DOHH2 (cell line): ENCODE measurements around the gene ITPR3.

Source experiments
- H3F3A ChIP-seq: fragments of 200-600 bp; sonication (generic), shearing (Covaris generic); 2 replicates; pipeline ENCODE4 v1.6.0; 2016; ENCODE audit warnings: antibody characterized with exemption, mild to moderate bottlenecking; ENCODE audit not compliant: control insufficient read depth, insufficient read depth
- H3K27ac ChIP-seq: fragments of 200-600 bp; sonication (generic); 2 replicates; pipeline ENCODE4 v1.5.1; 2014; ENCODE audit warnings: low read depth, mild to moderate bottlenecking, low read length, moderate library complexity
- H3K27me3 ChIP-seq: fragments of 200-600 bp; sonication (generic); 2 replicates; pipeline ENCODE4 v1.6.1; 2014; ENCODE audit warnings: mild to moderate bottlenecking, low read length, mixed read lengths; ENCODE audit not compliant: control insufficient read depth
- H3K36me3 ChIP-seq: fragments of 200-600 bp; sonication (generic); 2 replicates; pipeline ENCODE4 v1.6.1; 2014; ENCODE audit warnings: mild to moderate bottlenecking, low read length, moderate library complexity, mixed read lengths; ENCODE audit not compliant: control insufficient read depth
- H3K4me1 ChIP-seq: fragments of 200-600 bp; sonication (generic); 2 replicates; pipeline ENCODE4 v1.6.1; 2014; ENCODE audit warnings: mild to moderate bottlenecking, low read length, mixed read lengths; ENCODE audit not compliant: control insufficient read depth
- H3K4me2 ChIP-seq: fragments of 200-600 bp; sonication (generic); 2 replicates; pipeline ENCODE4 v1.6.0; 2014; ENCODE audit warnings: mild to moderate bottlenecking, low read length, moderate library complexity
- H3K4me3 ChIP-seq: fragments of 200-600 bp; sonication (generic); 2 replicates; pipeline ENCODE4 v1.5.1; 2014; ENCODE audit warnings: mild to moderate bottlenecking, low read length, mixed read lengths
- H3K79me2 ChIP-seq: fragments of 200-600 bp; sonication (generic); 2 replicates; pipeline ENCODE4 v1.6.1; 2014; ENCODE audit warnings: mild to moderate bottlenecking, low read length, mixed read lengths; ENCODE audit not compliant: control insufficient read depth
- H3K9me2 ChIP-seq: fragments of 200-600 bp; sonication (generic); replicated peaks from 2 replicates; pipeline ENCODE4 v1.6.1; 2014; ENCODE audit warnings: mild to moderate bottlenecking, low read length, mixed read lengths; ENCODE audit not compliant: control insufficient read depth
- H3K9me3 ChIP-seq: fragments of 200-600 bp; sonication (generic); 2 replicates; pipeline ENCODE4 v1.6.1; 2014; ENCODE audit warnings: antibody characterized with exemption, low read length, mixed read lengths; ENCODE audit not compliant: control insufficient read depth, insufficient read depth
- H4K20me1 ChIP-seq: fragments of 200-600 bp; sonication (generic); 2 replicates; pipeline ENCODE4 v1.6.0; 2014; ENCODE audit warnings: low read depth, mild to moderate bottlenecking, antibody characterized with exemption, low read length, moderate library complexity; ENCODE audit not compliant: control insufficient read depth, insufficient read depth
- EZH2phosphoT487 ChIP-seq: fragments of 200-600 bp; sonication (generic); IDR thresholded peaks from 2 replicates; pipeline ENCODE4 v1.6.1; 2017; ENCODE audit warnings: borderline replicate concordance, mild to moderate bottlenecking, antibody characterized with exemption, low read length, moderate library complexity, mixed read lengths
- TF ChIP-seq, protein P1 (sequence below): fragments of 200-600 bp; sonication (generic); IDR thresholded peaks from one replicate; pipeline ENCODE4 v1.5.1; 2014; ENCODE audit warnings: antibody characterized with exemption, mild to moderate bottlenecking, low read depth, low read length; ENCODE audit not compliant: poor library complexity, severe bottlenecking

ITPR3 gene

DNA sequence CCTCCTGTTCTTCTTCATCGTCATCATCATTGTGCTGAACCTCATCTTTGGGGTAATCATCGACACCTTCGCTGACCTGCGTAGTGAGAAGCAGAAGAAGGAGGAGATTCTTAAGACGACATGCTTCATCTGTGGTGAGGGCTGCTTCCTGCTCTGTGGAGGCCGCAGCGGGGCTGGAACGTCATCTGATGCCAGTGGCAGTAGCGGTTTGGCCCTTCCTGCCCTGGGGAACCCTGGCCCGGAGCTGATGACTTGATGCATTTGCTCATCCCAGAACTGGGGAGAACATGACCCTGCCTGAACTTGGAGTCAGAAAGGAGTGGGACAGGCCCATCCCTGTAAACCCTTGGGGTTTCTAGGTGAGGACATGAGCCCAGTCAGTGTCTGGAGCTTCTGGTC lies 71.6 kb downstream of the ITPR3 start:
- H3K27ac ChIP-seq = peak overlapping the region; percentile 5; the same call in 1 of the 2 replicates

DNA sequence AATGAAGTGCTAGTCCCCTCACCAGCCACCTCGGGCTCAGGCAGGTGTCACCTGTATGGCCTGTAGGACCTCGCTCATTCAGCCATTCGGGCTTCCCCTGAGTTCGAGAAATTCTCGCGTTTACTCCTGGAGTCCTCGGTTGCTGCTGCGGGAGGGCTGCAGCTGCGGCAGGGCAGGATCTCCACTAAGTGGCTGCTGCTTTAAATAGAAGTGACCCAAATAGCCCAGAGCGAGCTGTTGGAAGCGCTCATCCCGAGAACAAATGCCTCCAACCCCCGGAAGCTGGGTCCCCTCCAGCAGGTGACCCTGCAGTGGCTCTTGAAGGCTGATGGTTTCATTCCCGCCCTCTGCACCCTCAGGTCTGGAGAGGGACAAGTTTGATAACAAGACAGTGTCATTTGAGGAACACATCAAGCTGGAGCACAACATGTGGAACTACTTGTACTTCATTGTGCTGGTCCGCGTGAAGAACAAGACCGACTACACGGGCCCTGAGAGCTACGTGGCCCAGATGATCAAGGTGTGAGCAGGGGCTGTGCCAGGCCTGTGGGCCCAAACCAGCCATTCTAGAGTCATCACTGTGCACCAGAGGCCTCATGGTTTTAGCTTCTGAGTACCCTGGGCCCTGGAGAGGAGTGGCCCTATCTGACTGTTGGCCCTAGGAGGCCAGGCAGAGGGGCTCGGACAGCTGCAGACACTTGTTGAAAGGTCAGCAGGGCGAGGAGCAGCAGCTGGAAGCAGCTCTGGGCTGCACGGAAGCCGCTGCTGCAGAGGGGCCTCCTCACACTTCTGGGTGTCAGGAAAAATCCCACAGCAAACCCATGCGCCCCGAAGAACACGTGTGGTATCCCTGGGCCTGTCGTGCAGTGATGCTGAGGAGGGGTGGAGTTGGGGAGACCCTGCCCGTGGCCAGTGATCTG lies 72.3 kb downstream of the ITPR3 start:
- 0 out of 2 replicates have a peak overlapping the region, but pooled peaks have one; percentile 15 for H3K4me2 ChIP-seq
- peaks cover 19% of the 10 kb centered on the region; the same call in 1 of the 2 replicates for H3F3A ChIP-seq
- no peaks in the 10 kb centered on the region for H3K9me2 ChIP-seq
- H3K9me3 ChIP-seq = no peaks in the 10 kb centered on the region
- H3K27ac ChIP-seq = peak overlapping the region; percentile 5; the same call in 1 of the 2 replicates
- peaks cover 100% of the 10 kb centered on the region for H3K36me3 ChIP-seq
- H4K20me1 ChIP-seq = 0 out of 2 replicates have a peak, but pooled peaks cover 5% of the 10 kb centered on the region
- H3K4me1 ChIP-seq = peaks cover 65% of the 10 kb centered on the region
- H3K4me3 ChIP-seq = no peak overlapping the region
- H3K79me2 ChIP-seq = peaks cover 3% of the 10 kb centered on the region; the same call in 1 of the 2 replicates
- no peaks in the 10 kb centered on the region for H3K27me3 ChIP-seq
- TF ChIP-seq EZH2phosphoT487 = no peak
- TF ChIP-seq, protein P1, sequence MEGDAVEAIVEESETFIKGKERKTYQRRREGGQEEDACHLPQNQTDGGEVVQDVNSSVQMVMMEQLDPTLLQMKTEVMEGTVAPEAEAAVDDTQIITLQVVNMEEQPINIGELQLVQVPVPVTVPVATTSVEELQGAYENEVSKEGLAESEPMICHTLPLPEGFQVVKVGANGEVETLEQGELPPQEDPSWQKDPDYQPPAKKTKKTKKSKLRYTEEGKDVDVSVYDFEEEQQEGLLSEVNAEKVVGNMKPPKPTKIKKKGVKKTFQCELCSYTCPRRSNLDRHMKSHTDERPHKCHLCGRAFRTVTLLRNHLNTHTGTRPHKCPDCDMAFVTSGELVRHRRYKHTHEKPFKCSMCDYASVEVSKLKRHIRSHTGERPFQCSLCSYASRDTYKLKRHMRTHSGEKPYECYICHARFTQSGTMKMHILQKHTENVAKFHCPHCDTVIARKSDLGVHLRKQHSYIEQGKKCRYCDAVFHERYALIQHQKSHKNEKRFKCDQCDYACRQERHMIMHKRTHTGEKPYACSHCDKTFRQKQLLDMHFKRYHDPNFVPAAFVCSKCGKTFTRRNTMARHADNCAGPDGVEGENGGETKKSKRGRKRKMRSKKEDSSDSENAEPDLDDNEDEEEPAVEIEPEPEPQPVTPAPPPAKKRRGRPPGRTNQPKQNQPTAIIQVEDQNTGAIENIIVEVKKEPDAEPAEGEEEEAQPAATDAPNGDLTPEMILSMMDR = no peak

More for the DNA sequence above, 71.6 kb downstream of the ITPR3 start:
- Histone ChIP-seq H3K79me2 (peaks cover 3% of the 10 kb centered on the region; the same call in 1 of the 2 replicates), H4K20me1 (0 out of 2 replicates have a peak, but pooled peaks cover 5% of the 10 kb centered on the region), H3K9me3 (no peaks in the 10 kb centered on the region), H3K4me3 (no peak overlapping the region), H3K36me3 (peaks cover 98% of the 10 kb centered on the region), H3K4me2 (peak overlapping the region; percentile 15; the same call in 1 of the 2 replicates), H3K27me3 (no peaks in the 10 kb centered on the region), H3F3A (peaks cover 13% of the 10 kb centered on the region; the same call in 1 of the 2 replicates), H3K4me1 (peaks cover 62% of the 10 kb centered on the region), H3K9me2 (no peaks in the 10 kb centered on the region)
- no peak for TF ChIP-seq EZH2phosphoT487
- TF ChIP-seq, protein P1 = no peak

DNA sequence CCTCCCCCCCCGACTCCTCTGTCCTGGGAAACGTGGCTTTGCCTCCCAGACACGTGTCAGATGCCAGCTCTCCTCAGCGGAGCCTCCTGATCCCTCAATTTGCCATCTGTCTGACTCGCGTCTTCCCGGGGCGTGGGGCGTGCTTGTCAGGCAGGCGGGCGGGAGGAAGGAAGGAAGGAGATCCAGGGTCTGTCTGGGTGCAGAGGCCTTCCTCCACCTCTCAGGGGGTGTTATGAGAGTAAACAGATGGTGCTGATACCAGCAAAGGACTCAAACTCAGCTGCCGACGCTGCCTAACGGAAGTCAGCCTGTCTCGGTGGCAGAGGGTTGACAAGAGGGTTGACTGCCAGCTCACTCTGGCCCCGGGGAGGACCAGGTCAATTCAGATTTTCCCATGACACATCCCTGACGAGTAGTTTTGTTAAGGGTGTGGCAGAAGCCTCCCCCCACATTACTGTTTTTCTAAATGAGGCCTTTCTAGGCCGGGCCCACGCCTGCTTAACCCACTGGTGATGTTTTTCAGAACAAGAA lies 73.3 kb downstream of the ITPR3 start:
- peaks cover 73% of the 10 kb centered on the region for H3K4me1 ChIP-seq
- H4K20me1 ChIP-seq = 0 out of 2 replicates have a peak, but pooled peaks cover 5% of the 10 kb centered on the region
- no peaks in the 10 kb centered on the region for H3K9me3 ChIP-seq
- TF ChIP-seq, protein P1 = no peak
- TF ChIP-seq EZH2phosphoT487 = no peak
- H3K4me3 ChIP-seq = no peak overlapping the region
- no peaks in the 10 kb centered on the region for H3K27me3 ChIP-seq
- peaks cover 99% of the 10 kb centered on the region for H3K36me3 ChIP-seq
- H3K4me2 ChIP-seq = no peak overlapping the region
- H3K79me2 ChIP-seq = peaks cover 3% of the 10 kb centered on the region; the same call in 1 of the 2 replicates
- no peaks in the 10 kb centered on the region for H3K9me2 ChIP-seq
- no peak overlapping the region for H3K27ac ChIP-seq
- peaks cover 26% of the 10 kb centered on the region for H3F3A ChIP-seq
